Measurements from ENCODE around the gene TRNT1. TPM values are rescaled to one million over a fixed set of nuclear protein-coding genes. Genes with fewer than 3 reads are reported as not detected.

Gene TRNT1
- total and polyA plus RNA-seq, 2 of the 8 experiments (the other 6 are each of a cell fraction or from before 2014, with no cell fraction given) = 7.2 to 33.1 TPM

DNA sequence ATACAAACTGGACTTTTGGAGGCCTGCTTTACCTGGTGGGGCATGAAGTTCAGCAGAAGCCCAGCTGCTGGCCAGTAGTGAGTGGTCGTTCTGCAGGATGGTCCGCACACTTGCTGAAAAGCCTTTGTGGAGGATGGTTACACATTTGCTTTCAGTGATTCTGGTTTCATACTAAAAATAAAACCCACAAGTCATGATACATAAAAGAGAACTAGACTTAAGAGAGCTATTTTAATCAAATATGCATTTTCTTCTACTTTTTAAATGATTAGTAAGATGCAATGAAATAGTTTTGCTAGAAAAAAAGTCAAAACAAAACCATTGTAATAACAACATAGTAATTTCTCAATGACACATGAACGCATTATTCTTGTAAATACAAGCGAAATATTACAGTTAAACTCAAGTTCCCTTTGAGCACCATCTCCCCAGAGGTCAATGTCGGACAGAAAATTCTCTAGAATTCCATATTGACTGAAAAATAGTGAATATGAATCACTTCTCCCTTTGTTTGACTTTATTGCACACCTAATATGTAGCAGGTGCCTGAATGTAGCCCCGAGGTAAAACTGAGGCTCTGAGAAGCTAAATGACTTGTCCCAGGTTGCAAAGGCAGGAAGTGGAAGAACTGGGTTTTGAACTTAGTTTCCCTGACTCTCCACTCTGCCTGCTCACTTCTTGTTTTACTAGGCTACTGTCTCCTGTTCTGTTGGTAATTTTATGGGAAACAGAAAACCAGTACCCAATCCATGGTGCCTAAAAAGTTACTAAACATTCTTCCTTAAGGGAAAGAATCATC lies 24.9 kb upstream of the TRNT1 start:
- no peaks in the 10 kb centered on the region for H3K9me3 ChIP-seq (ENCODE audit: insufficient read depth in 2 of 2, low read depth in 1 of 2, low read length in 1 of 2)
- DNase-seq (ENCODE audit: low read depth in 1 of 2, low spot score in 2 of 2) = no peak
- H3K9ac ChIP-seq (replicated peaks in 1 of 4; ENCODE audit: extremely low read depth in 1 of 4, low read depth in 3 of 4, low read length in 3 of 4) = no peak overlapping the region
- no peak overlapping the region for H2AK5ac ChIP-seq (ENCODE audit: low read depth, low read length)
- no peak overlapping the region for H2BK15ac ChIP-seq (ENCODE audit: low read length)
- POLR2A ChIA-PET (ENCODE audit: partially characterized antibody) = no interaction called here
- no peak overlapping the region for H3K18ac ChIP-seq (ENCODE audit: extremely low read depth, low read length)
- no peak overlapping the region for H4K8ac ChIP-seq (ENCODE audit: extremely low read depth, insufficient read depth, low read length)
- no peak overlapping the region for H2BK12ac ChIP-seq (ENCODE audit: low read depth, low read length)
- no peak overlapping the region for H3K4me2 ChIP-seq (ENCODE audit: insufficient read depth in 1 of 2, low read depth in 2 of 2, low read length in 2 of 2)
- H3K27me3 ChIP-seq (replicated peaks in 1 of 4; ENCODE audit: control insufficient read depth in 3 of 4, extremely low read depth in 1 of 4, insufficient read depth in 3 of 4, low read length in 3 of 4) = no peaks in the 10 kb centered on the region
- no peak overlapping the region for H3K56ac ChIP-seq (replicated peaks; ENCODE audit: insufficient read length, low read depth, low read length)
- H3K27ac ChIP-seq (ENCODE audit: low read depth, low read length) = no peak overlapping the region
- no peaks in the 10 kb centered on the region for H3K79me2 ChIP-seq (ENCODE audit: control insufficient read depth in 1 of 2, insufficient read depth in 2 of 2, low read length in 2 of 2)
- no peak overlapping the region for H4K91ac ChIP-seq (replicated peaks; ENCODE audit: insufficient read length, low read length)
- no peak overlapping the region for H3K14ac ChIP-seq (ENCODE audit: insufficient read length)
- no peak overlapping the region for H3K4ac ChIP-seq (replicated peaks; ENCODE audit: insufficient read length, low read depth, low read length)
- 92% methylated on average over 6 of the region's 6 CpGs; no CpG with 5 or more reads in 1 of the 2 experiments for WGBS, 2 experiments (ENCODE audit: extremely low coverage in 1 of 2, insufficient coverage in 1 of 2, insufficient read length in 1 of 2, insufficient replicate concordance in 2 of 2, low coverage in 1 of 2, low lambda C conversion rate in 2 of 2, missing lambda C conversion rate in 1 of 2)
- no peaks in the 10 kb centered on the region for H4K20me1 ChIP-seq (replicated peaks in 1 of 2; ENCODE audit: control insufficient read depth in 1 of 2, insufficient read depth in 2 of 2, low read length in 2 of 2)
- H3K79me1 ChIP-seq (ENCODE audit: low read depth, low read length) = no peaks in the 10 kb centered on the region
- H3K23me2 ChIP-seq (ENCODE audit: low read depth, low read length) = no peaks in the 10 kb centered on the region
- H3K36me3 ChIP-seq (ENCODE audit: control insufficient read depth in 2 of 4, insufficient read depth in 4 of 4, low read length in 3 of 4) = no peaks in the 10 kb centered on the region
- FAIRE-seq = no peak
- no peak overlapping the region for H3K23ac ChIP-seq (ENCODE audit: insufficient read length)
- no peak overlapping the region for H3K4me3 ChIP-seq (ENCODE audit: extremely low read depth in 1 of 4, insufficient read depth in 2 of 4, low read depth in 3 of 4, low read length in 4 of 4)
- H2BK120ac ChIP-seq (replicated peaks; ENCODE audit: low read depth, low read length) = no peak overlapping the region
- H4K5ac ChIP-seq (ENCODE audit: insufficient read length, low read depth, low read length) = no peak overlapping the region
- H2BK20ac ChIP-seq (ENCODE audit: low read length) = no peak overlapping the region
- no peak overlapping the region for H2BK5ac ChIP-seq (ENCODE audit: low read depth, low read length)
- CTCF ChIA-PET (ENCODE audit: partially characterized antibody) = no interaction called here
- H2AFZ ChIP-seq (ENCODE audit: low read length) = no peak overlapping the region; the same call in 1 of the 2 replicates
- no peaks in the 10 kb centered on the region for H3K4me1 ChIP-seq (replicated peaks in 1 of 4; ENCODE audit: control insufficient read depth in 3 of 4, insufficient read depth in 4 of 4, low read length in 3 of 4)
- TF ChIP-seq FOSL1 (IDR thresholded peaks at IDR 0.05; ENCODE audit: insufficient read depth, low read depth, low read length) = no peak
- TF ChIP-seq CTBP2 (IDR thresholded peaks at IDR 0.05; ENCODE audit: borderline replicate concordance, insufficient read depth, insufficient read length, low read length) = no peak
- no peak for TF ChIP-seq KDM4A (IDR thresholded peaks at IDR 0.05; ENCODE audit: low read depth, low read length, severe bottlenecking)
- TF ChIP-seq RAD21 (IDR thresholded peaks at IDR 0.05 in 1 of 2, conservative IDR thresholded peaks at IDR 0.05 in 1 of 2; ENCODE audit: low read depth in 2 of 2, low read length in 2 of 2) = no peak
- no peak for TF ChIP-seq ASH2L (IDR thresholded peaks at IDR 0.05; ENCODE audit: low read length)
- no peak for TF ChIP-seq KDM1A (IDR thresholded peaks at IDR 0.05; ENCODE audit: borderline replicate concordance, low read length)
- TF ChIP-seq CBX8 (IDR thresholded peaks at IDR 0.05; ENCODE audit: borderline replicate concordance, low read depth, low read length) = no peak
- no peak for TF ChIP-seq TAF7 (optimal IDR thresholded peaks at IDR 0.05; ENCODE audit: borderline replicate concordance, low read depth, low read length)
- no peak for TF ChIP-seq ATF3 (IDR thresholded peaks at IDR 0.05; ENCODE audit: insufficient read depth, low read depth, low read length)
